GM21576 (cell line): ENCODE results near the gene SNX32.
"Not testable (repeated sequence)": the region's sequence is repeated elsewhere in the genome, so short reads cannot be mapped to it uniquely, and the experiment has no call there.

Experiments used
- ATAC-seq: cut with Tn5 transposase; IDR thresholded peaks from one replicate; pipeline ENCODE4 v1.9.1; 2021; ENCODE audit warnings: mild to moderate bottlenecking, moderate library complexity; ENCODE audit not compliant: unreplicated experiment

The SNX32 gene

DNA sequence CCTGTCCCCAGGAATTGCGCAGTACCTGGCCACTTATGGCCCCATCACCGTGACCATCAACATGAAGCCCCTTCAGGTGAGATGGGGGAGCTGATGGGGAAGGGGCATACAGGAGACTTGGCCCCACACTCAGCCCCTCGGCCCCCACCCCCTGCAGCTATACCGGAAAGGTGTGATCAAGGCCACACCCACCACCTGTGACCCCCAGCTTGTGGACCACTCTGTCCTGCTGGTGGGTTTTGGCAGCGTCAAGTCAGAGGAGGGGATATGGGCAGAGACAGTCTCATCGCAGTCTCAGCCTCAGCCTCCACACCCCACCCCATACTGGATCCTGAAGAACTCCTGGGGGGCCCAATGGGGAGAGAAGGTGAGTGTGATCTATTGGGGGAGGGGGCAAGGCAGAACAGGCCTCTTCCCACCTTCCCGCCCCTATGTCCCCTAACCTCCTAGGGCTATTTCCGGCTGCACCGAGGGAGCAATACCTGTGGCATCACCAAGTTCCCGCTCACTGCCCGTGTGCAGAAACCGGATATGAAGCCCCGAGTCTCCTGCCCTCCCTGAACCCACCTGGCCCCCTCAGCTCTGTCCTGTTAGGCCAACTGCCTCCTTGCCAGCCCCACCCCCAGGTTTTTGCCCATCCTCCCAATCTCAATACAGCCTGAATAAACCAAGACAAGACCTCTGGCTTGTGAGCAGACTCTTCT lies 49.4 kb downstream of the SNX32 start:
- ATAC-seq: no peak

DNA sequence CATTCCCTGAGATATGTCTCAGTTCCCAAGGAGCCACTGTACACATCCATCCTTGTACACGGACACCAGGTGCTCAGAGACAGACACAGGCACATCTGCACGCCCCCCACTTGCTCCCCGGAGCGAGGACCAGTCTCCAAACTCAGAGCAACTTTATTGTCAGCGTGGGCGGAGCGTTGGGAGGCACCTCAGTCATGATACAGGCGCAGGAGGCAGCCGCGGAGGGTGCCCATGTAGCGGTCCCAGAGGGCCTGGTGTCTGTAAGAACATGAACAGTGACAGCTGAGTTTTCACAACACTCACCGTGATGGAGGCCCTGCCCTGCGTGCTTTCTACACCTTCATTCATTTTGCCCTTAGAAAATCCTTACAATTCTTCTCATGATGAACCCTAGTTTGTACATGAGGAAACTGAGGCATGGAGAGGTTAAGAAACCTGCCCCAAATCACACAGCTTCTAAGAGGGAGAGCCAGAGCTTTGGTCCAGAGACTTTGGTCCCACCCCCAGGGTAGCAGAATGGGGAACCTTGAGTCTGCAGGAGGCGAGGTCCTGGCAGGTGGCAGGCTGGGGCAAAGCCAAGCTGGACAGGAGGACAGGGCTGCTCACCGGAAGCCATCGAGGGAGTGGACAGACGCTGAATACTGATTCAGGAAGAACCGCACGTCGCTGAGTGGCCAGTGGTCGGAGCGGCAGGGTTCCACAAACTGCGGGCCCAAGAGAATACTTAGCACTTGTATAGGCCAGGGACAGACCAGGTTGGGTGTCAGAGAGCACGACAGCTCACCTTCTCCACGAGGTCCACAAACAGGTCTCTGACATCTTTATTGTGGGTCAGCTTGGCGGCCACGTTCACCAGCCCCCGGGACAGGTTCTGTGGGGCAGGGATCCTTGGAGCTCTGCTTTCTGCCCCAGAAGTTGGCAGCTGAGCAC lies 50.3 kb downstream of the SNX32 start:
- ATAC-seq: no peak

DNA sequence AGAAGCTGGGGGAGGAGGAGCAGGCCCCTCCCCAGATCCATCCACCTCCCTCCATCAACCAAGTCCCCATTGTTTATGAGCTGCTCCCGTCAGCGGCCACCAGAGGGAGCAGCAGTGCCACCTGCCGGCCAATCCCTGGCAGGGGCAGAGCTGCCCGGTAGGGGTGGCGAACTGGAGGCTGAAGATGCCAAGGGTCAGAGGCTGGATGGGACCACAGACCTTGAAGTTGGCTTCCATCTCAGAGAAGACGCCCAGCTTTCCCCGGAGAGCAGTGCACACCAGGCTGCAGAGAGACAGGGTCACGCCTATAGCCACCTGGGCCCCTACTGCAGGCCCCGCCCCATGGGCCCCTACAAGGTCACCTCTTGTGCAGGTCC lies 50.9 kb downstream of the SNX32 start:
- no peak for ATAC-seq

DNA sequence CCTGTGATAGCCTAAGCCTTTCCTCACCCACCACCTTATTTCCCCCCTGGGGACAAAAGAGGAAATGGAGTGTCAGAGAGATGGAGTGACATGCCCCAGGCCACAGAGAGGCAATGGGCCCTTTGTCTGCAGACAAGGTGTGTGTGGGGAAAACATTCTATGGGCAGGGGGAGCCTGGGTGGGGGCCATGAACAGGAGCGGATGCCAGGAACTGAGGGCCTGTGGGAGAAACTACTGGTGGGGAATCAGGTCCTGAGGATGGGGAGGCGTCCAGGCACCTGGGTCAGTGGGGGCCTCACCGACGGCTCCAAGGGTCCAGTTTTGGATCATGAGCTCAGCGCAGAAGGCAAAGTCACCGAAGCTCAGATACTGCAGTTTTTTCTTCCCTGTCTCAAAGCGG lies 51.5 kb downstream of the SNX32 start:
- no peak for ATAC-seq

DNA sequence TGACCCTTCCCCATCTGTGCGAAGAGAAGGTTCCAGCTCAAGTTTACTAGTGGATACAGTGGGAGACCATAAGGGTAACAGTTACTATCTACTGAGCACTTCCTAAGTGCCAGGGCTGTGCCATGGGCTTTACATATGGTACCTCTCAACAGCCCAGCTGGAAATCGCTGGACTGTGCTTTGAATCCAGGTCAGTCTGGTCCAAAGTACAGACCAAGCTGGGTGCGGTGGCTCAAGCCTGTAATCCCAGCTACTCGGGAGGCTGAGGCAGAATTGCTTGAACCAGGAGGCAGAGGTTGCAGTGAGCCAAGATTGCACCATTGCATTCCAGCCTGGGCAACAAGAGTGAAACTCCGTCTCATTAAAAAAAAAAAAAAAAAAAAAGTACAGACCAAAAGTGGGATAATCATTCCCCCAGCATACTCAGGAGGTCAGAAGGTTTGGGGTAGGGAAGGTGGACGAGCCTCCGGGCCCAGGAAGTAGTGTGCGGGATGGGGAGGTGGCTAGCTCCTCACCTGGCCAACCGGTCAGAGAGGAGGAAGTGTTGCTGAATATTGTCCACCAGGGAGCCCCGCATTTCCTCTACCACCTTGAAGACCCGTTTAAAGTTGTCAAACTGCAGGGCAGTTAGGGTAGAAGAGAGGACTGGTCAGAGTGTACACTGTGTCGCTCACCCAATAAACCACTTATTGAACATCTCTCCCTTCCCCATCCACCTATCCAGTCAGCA lies 52.2 kb downstream of the SNX32 start:
- no peak for ATAC-seq

DNA sequence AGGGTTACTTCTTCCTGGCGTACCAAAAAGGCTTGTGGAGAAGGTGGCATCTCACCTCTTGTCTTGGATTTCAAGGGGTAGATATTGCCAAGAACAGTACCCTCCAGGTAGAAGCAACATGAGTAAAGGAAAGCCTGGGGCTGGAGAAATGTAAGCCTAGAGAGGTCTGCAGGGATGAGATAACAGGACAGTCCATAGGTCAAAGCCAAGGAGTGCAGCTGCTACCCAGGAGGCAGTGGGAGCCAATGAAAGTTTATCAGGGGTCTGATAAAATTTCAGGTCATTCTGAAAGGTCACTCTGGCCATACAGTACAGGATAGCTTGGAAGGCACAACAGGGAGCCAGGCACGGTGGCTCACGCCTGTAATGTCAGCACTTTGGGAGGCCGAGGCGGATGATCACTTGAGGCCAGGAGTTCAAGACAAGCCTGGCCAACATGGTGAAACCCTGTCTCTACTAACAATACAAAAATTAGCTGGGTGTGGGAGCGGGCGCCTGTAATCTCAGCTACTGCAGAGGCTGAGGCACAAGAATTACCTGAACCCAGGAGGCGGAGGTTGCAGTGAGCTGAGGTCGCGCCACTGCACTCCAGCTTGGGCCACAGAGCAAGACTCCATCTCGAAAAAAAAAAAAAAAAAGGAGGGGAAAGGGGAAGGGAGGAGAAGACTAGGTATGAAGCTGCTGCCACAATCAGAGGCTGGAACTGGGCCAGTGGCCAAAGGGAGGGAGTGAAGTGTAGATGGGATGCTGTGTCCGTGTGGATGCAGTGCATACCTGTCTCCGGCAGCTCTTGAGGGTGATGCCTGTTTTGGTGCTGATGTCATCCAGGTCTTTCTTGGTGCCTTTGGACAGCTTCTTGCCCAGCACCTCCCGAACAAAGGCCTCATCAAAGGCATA lies 53.3 kb downstream of the SNX32 start:
- ATAC-seq: no peak

DNA sequence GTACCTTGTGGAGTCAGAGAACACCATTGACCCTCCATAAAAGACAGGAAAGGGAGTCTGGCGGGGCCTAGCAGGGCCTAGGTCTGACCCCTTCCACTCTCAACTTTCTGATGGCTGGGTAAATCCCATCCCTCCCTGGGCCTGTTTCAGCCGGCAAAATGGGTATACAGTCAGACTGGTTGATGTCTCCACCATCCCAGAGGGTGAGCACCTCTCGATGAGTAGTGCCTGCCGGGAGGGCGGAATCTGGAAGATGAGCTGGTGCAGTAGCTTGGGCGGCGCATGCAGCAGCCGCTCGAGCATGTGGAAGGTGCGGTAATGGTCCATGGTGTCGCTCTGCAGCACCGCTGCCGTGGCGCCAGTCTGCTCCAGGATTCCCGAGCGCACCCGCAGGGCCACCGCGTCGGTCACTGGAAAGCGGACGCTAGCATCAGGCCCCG lies 54.0 kb downstream of the SNX32 start:
- no peak for ATAC-seq

DNA sequence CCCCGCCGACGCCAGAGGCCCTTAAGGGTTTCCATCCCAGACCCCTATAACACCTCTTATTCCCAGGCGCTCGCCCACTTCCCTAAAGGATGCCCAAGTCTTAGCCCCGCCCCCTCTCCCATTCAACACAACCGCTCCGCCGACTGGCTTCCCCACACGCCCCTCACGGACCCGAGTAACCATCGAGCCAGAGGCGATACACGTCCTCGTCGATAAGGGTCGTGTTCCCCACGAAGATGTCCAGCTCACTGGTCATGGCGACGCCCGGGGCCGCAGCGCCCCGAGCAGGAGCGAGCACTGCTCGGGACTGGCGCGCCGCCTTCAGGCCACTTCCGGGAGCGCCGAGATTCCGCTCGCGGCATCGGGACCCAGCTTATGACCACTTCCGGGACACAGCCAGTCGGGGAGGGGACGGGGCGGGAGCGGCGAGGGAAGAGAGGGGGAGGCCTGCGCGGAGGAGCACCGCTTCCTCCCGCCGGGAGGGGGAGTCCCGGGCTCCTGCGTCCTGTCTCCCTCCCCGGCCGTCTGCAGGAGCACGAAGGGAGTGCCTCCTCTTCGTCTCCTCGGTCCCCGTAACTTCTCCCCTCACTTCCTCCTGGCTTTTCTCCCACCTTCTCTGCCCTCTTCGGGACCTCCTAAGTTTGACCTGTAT lies 54.5 kb downstream of the SNX32 start, which contains the start of gene FIBP:
Gene FIBP (minus strand): TSS at position 309 of the 652 bp plus-strand sequence. CDS start 53 bp downstream, at position 256.
- peak; percentile 38 for ATAC-seq

DNA sequence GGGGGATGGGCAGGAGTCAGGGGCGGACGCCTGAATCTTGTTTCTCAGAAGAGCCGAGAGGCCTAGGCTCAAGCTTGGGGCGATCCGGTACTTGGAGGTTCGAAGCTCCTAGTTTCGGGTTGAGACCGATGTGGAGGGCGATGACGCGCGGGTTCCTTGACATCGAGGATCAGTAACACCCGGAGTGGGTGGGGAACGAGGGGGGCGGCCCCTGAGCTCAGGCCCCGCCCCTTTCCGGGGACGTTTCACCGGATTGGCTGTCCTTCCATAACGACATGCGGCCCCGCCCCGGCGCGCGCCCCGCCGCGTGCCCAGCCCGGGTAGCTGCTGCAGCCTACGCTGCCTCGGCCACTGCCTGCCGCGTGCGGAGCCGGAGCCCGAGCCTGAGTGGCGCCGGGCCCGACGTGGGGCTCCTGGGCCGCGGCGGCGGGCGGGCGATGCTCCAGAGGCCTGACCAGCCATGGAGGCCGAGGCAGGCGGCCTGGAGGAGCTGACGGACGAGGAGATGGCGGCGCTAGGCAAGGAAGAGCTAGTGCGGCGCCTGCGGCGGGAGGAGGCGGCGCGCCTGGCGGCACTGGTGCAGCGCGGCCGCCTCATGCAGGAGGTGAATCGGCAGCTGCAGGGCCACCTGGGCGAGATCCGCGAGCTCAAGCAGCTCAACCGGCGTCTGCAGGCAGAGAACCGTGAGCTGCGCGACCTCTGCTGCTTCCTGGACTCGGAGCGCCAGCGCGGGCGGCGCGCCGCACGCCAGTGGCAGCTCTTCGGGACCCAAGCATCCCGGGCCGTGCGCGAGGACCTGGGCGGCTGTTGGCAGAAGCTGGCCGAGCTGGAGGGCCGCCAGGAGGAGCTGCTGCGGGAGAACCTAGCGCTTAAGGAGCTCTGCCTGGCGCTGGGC lies 56.8 kb downstream of the SNX32 start, which contains the start of gene CCDC85B:
Gene CCDC85B (plus strand): TSS at position 350 of the 895 bp plus-strand sequence. CDS start 111 bp downstream, at position 461.
- peak; percentile 39 for ATAC-seq

DNA sequence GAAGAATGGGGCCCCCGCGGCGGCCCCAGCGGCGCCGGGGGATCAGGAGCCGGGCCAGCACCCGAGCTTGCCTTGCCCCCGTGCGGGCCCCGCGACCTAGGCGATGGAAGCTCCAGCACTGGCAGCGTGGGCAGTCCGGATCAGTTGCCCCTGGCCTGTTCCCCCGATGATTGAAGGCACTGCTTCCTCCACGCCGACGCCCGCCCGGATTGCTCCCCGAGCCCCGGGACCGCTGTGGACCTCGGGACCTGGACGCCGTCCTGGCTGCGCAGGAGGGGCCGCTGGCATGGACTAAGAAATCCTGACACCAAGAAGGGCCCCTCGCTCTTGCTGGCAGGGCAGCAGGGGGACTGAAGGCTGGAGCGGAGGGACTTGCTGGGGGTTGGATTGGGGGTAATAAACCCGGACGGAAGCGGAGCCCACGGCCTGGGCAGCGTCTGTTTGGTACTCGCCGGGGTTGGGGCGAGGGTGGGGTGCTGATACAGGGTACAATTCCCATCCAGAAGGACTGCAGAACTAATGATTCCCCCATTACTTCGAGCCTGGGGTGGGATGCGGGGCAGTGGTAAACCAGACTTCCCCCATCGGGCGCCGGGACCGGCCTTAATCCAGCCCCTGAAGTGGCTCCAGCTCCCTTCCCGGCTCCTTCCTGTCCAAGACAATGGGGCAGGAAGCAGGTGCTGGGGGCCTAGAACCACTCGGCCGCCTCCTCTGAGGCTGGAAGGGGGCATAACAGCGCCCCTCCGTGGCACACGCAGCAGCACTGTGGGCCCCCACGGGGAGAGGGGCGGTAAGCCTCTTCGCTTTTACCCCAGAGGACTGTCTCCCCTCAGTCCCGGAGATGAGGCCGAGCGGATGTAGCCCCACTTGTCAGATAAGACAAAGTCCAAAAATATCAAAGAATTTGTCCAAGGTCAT lies 57.7 kb downstream of the SNX32 start:
- ATAC-seq: no peak

DNA sequence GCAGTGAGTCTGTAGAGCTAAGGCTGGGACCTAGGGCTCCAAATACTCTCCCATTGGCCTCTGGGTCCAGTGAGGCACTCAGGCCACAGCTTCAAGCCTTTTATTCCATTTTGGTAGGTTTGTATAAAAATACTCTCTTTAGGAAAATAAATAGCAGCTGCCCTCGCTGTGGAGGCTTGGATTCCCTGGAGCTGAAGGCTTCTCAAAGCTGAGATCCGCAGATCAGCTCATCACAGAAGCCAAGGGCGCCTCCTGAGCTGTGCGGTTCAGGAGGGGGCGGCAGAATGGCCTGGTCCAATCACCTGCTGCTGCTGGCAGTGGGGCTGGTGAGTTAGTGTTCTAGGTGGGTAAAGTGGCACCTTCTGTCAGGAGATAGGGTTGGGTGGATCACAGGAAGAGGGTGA lies 58.4 kb downstream of the SNX32 start:
- ATAC-seq: not testable (repeated sequence)

DNA sequence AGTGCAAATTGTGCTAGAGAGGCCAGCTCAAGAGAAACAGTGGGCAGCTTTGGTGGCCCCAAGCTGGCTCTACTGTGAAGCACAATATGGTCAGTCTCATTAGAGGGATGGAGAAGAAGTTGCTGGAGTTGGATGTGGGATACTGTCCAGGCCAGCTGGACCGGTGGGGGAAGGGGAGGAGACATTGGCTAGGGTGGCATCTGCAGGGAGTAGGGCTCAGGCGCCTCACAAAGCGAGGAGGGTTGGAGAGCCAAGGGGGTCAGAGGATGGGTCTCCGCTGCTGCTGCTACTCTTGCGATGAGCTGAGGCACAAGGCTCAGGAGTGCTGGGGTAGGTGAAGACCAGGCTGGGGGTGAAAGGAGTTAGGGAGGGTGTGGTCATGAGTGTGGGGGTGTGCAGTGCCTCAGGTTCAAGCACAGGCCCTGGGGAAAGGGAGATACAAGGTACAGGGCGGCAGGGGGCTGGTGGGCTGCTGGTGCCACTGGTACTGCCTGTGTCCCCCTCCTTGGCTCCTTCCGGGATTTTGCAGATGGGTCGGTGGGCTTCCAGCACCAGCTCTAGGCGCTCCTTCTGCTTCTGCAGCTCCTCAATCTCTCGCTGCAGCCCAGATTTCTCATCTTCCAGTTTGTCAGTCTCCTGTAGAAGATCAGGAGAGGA lies 59.0 kb downstream of the SNX32 start:
- no peak for ATAC-seq

DNA sequence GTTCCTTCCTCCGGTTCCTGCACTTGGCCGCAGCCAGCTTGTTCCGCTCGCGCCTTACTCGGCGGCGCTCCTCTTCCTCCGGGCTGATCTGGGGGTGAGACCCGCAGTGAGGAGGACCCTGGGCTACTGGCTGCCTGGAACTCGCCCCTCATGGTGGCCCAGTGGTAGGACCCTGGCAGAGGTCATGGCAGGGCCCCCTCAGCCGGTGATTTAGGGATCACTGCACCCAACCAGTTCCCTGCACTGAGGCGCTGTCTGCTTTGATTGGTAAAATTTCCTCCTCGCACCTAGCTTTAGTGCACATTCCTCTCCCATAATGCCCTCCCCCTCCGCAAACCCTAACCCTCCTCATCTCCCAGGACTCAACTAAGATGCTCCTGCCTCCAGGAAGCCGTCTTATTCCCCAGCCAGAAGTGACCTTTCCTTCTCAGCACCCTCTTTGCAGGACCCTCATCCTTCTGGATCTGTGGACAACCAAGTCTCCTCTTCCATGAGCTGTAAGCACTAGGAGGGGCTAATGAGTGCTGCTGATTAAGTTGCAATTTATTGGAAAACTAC lies 60.4 kb downstream of the SNX32 start:
- no peak for ATAC-seq

DNA sequence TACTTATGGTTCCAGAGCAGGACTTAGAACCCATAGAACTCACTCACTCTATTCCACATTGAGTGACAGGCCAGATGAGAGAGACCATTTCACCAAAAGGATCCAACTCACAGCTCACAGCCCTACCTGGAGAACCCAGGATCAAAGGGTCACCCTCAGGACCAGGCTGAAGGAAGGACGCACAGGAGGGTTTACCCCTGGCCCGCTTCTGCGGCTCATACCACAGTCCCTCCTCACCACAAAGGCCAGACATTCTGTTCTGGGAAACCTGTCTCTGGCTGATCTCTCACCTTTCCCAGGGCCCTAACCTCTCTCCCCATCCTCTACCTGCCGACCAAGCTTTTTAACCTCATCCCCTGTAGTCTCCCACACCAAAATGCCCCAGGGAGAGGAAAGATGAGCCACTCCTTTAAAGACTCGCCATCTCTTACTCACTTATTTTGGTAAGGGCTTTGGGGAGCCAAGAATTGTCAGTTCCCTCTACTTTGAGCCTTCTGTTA lies 61.8 kb downstream of the SNX32 start:
- no peak for ATAC-seq

DNA sequence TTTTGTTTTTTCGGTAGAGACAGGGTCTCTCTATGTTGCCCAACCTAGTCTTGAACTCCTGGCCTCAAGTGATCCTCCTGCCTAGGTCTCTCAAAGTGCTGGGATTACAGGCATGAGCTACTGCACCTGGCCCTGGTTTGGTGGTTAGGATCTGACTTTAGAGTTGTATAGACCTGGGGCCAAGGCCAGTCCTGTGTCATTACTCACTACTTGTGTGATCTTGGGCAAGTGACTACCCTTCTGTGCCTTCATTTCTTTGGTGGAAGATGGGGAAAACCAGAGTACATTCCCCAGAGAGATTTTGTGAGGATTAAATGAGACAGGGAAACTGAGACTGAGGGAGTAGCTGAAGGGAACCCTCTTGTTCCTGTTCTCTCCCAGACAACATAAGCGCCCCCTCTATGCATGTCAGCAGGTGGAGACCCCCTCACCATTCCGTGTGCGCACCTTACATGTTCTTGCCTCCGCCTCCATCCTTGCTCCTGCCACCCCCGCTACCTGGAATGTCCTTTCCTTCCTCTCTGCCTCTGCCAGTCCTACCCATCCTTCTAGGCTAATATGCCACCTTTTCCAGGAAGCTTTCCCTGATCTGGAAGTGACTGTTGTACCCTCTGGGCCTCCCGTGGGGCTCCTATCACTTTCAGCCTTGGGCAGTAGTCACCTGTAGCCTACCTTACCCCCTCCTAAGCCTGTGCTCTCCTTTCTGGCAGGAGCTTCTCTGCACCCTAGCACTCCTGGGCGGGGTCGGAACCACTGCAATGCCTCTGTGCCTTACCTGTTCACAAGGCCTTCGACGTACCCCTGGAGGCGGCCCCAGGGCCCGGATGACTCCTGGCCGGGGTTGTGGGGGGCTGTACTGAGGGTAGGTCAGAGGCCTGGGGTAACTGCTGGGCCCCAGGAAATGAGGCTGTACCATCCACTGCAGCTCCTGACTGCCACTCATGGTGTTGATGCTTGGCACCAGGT lies 62.6 kb downstream of the SNX32 start:
- no peak for ATAC-seq
